Esophagus (tissue), 2 donors: ENCODE measurements around the gene PLPP1. TPM values are rescaled to one million over a fixed set of nuclear protein-coding genes. Genes with fewer than 3 reads are reported as not detected.

ENCODE experiments used
- H3K27ac ChIP-seq, 2 donors: one replicate each; pipeline ENCODE4 v1.5.1; 2013; ENCODE audit warnings: low read depth in 2 of 2, mild to moderate bottlenecking in 2 of 2, inconsistent platforms in 1 of 2, low read length in 1 of 2, moderate library complexity in 1 of 2
- H3K27me3 ChIP-seq, 2 donors: one replicate each; pipeline ENCODE4 v1.6.1; 2013; ENCODE audit warnings: low read length in 2 of 2, control low read depth in 1 of 2, mild to moderate bottlenecking in 1 of 2; ENCODE audit not compliant: insufficient read depth in 2 of 2, control insufficient read depth in 1 of 2
- H3K36me3 ChIP-seq, 2 donors: one replicate each; pipeline ENCODE4 v1.6.1; 2013; ENCODE audit warnings: low read length in 1 of 2; ENCODE audit not compliant: control insufficient read depth in 2 of 2, insufficient read depth in 2 of 2
- H3K4me1 ChIP-seq, 2 donors: one replicate each; pipeline ENCODE4 v1.6.1; 2013; ENCODE audit warnings: low read length in 1 of 2; ENCODE audit not compliant: control insufficient read depth in 2 of 2, insufficient read depth in 2 of 2
- H3K4me3 ChIP-seq, 2 donors: one replicate each; pipeline ENCODE4 v1.5.1; 2013; ENCODE audit warnings: low read length in 2 of 2, mild to moderate bottlenecking in 2 of 2, low read depth in 1 of 2, moderate library complexity in 1 of 2
- H3K9me3 ChIP-seq, 2 donors: one replicate each; pipeline ENCODE4 v1.6.1; 2013; ENCODE audit warnings: mild to moderate bottlenecking in 2 of 2, low read depth in 1 of 2, low read length in 1 of 2, moderate library complexity in 1 of 2; ENCODE audit not compliant: control insufficient read depth in 2 of 2, insufficient read depth in 1 of 2
- WGBS, 2 donors: extraction: QIAGEN DNeasy Blood & Tissue Kit; methylation state at CpG; one replicate each; pipeline ENCODE4 v1.1.7; 2013; 5-methylcytosine and 5-hydroxymethylcytosine counted together
- polyA plus RNA-seq, 2 donors: library from polyadenylated mRNA; stranded (reverse); fragments of 200-250 nt; gene quantifications; one replicate each; pipeline ENCODE4 v1.2.3, GENCODE V29; 2013
- donor health status: healthy with polysubstance abuse.
- donor health status: Bipolar disorder and iron deficiency.

Gene PLPP1
- polyA plus RNA-seq, 2 donors: 23.3 to 27.7 TPM

DNA sequence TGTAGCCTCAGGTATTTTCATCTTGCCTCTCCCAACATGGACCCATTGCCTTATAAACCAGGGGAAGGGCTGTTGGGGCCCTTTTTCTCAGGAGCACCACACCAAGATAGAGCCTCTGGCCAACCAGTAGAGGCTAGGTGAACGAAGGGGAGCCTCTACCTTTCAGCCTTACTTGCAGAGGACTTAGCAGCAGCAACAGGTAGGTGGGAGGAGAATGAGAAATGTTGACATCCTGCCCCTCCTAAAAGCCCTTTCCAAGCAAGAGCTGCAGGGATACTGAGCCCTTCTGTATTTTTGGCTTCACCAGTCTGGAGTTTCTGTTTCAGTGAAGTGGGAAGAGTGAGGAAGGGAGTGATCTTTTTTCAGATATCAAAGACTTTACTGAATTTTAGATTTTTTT, 149.5 kb downstream of the PLPP1 start:
- no peaks in the 10 kb centered on the region for H3K4me1 ChIP-seq
- H3K9me3 ChIP-seq: peaks cover 0 to 3% of the 10 kb centered on the region in 2 donors
- H3K27ac ChIP-seq: no peak overlapping the region
- no peaks in the 10 kb centered on the region for H3K27me3 ChIP-seq
- H3K36me3 ChIP-seq: peaks cover 0 to 4% of the 10 kb centered on the region in 2 donors
- H3K4me3 ChIP-seq: no peak overlapping the region
- WGBS, 2 donors: 97 to 100% methylated on average over 1 of the region's 1 CpG

DNA sequence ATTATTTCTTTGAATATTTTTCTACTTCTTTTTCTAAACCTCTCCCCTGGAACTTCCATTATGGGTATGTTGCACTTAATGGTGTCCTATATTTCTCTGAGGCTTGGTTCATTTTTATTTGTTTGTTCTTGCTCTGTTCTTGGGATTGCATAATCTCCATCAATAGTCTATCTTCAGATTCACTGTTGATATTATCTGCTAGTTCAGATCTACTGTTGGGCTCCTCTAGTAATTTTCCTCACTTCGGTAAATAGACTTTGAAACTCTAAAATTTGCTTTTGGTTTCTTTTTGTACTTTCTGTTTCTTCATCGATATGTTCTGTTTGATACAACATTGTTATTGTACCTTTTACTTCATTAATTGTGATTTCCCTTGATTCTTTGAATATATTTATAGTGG, 150.7 kb downstream of the PLPP1 start:
- H3K4me1 ChIP-seq: no peaks in the 10 kb centered on the region
- no peaks in the 10 kb centered on the region for H3K27me3 ChIP-seq
- WGBS, 2 donors: 77 to 91% methylated on average over 2 of the region's 2 CpGs
- H3K27ac ChIP-seq: no peak overlapping the region
- no peak overlapping the region for H3K4me3 ChIP-seq
- peaks cover 0 to 4% of the 10 kb centered on the region in 2 donors for H3K36me3 ChIP-seq
- peaks cover 0 to 3% of the 10 kb centered on the region in 2 donors for H3K9me3 ChIP-seq

DNA sequence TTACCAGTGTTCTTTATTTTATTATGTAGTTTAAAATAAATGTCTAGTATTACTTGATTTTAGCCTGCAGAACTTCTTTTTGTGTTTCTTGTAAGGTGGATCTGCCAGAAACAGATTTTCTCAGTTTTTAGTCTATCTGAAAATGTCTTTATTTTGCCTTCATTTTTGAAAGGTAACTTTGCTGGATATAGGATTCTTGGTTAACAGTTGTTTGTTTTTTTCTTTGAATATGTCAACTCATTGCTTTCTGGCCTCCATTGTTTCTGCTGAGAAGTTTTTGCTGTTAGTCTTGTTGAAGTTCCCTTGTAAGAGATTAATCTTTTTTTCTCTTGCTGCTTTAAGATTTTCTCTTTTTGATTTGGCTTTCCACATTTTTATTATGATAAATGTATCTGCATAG, 151.5 kb downstream of the PLPP1 start:
- no peaks in the 10 kb centered on the region for H3K4me1 ChIP-seq
- peaks cover 0 to 3% of the 10 kb centered on the region in 2 donors for H3K9me3 ChIP-seq
- H3K27me3 ChIP-seq: no peaks in the 10 kb centered on the region
- H3K36me3 ChIP-seq: peaks cover 0 to 4% of the 10 kb centered on the region in 2 donors
- H3K4me3 ChIP-seq: no peak overlapping the region
- H3K27ac ChIP-seq: no peak overlapping the region

DNA sequence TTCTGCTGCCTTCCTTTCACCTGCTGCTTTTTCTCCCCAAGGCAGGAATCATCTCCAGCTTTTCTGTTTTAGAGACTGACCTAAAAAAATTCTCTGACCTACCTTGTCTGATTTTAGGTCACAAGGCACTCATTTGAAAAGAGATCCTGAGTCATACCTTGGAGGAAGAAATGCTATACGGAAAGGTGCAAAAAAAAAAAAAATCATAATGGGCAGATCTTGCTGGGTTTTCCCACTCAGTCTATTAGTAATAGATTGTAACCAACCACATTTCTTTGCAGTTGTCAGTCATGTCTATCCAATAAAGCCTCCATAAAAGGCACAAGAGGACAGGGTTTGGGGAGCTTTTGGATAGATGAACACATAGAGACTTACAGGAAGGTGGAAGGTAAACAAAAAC, 157.0 kb downstream of the PLPP1 start:
- H3K27me3 ChIP-seq: no peaks in the 10 kb centered on the region

More for the DNA sequence above, 157.0 kb downstream of the PLPP1 start:
- 55 to 63% methylated on average over 1 of the region's 1 CpG for WGBS, 2 donors
- H3K9me3 ChIP-seq: peaks cover 0 to 3% of the 10 kb centered on the region in 2 donors
- no peak overlapping the region for H3K4me3 ChIP-seq
- peak overlapping the region in 1 of 2 donors; percentile 49 for H3K27ac ChIP-seq
- H3K36me3 ChIP-seq: peaks cover 2 to 4% of the 10 kb centered on the region in 2 donors
- no peaks in the 10 kb centered on the region for H3K4me1 ChIP-seq

Other genes starting within 250 kb of the PLPP1 start
- gene DHX29, start 227.3 kb downstream of the PLPP1 start, polyA plus RNA-seq: 10 to 100 TPM in 1 of 2 donors, 1 to 10 TPM in 1; 5.0 to 11.0 TPM
- 10 to 100 TPM; 19.1 to 21.2 TPM for gene MTREX, start 227.0 kb downstream of the PLPP1 start, polyA plus RNA-seq
- gene SLC38A9, start 177.4 kb upstream of the PLPP1 start, polyA plus RNA-seq: 1 to 10 TPM; 6.6 to 6.8 TPM
- not detected for gene DDX4, start 203.1 kb upstream of the PLPP1 start, polyA plus RNA-seq